ENCODE results near the gene ACOXL. TPM values are rescaled to one million over a fixed set of nuclear protein-coding genes. Genes with fewer than 3 reads are reported as not detected.

ACOXL gene
- total RNA-seq, 2 donors from 2014 or later = not detected

GRCh38 chr2:110837446-110838409 is 105.4 kb downstream of the ACOXL start:
- TF ChIP-seq CTCF (IDR thresholded peaks at IDR 0.05) = no peak
- no peak overlapping the region for H3K4me3 ChIP-seq
- no peak overlapping the region for H3K27ac ChIP-seq
- H3K27me3 ChIP-seq (replicated peaks; ENCODE audit: insufficient read depth) = no peaks in the 10 kb centered on the region
- ATAC-seq (ENCODE audit: insufficient number of reproducible peaks, low FRiP score, low read depth) = no peak
- DNase-seq (ENCODE audit: low spot score) = no peak
- H3K9me3 ChIP-seq = no peaks in the 10 kb centered on the region
- H3K36me3 ChIP-seq = no peaks in the 10 kb centered on the region
- H3K4me1 ChIP-seq (ENCODE audit: control insufficient read depth in 1 of 2, low read depth in 2 of 2) = no peaks in the 10 kb centered on the region

GRCh38 chr2:110838657-110839384 is 106.4 kb downstream of the ACOXL start:
- H3K27me3 ChIP-seq (replicated peaks; ENCODE audit: insufficient read depth) = no peaks in the 10 kb centered on the region

GRCh38 chr2:110840508-110840907 is 108.1 kb downstream of the ACOXL start:
- Histone ChIP-seq H3K27ac (no peak overlapping the region), H3K4me3 (no peak overlapping the region), H3K9me3 (no peaks in the 10 kb centered on the region), H3K4me1 (ENCODE audit: control insufficient read depth in 1 of 2, low read depth in 2 of 2) (no peaks in the 10 kb centered on the region), H3K27me3 (replicated peaks; ENCODE audit: insufficient read depth) (no peaks in the 10 kb centered on the region), H3K36me3 (no peaks in the 10 kb centered on the region)
- DNase-seq (ENCODE audit: low spot score) (no peak), ATAC-seq (ENCODE audit: insufficient number of reproducible peaks, low FRiP score, low read depth) (no peak)
- TF ChIP-seq CTCF (IDR thresholded peaks at IDR 0.05) = no peak

More at GRCh38 chr2:110838657-110839384, 106.4 kb downstream of the ACOXL start:
- Histone ChIP-seq H3K9me3 (no peaks in the 10 kb centered on the region), H3K4me1 (ENCODE audit: control insufficient read depth in 1 of 2, low read depth in 2 of 2) (no peaks in the 10 kb centered on the region), H3K4me3 (no peak overlapping the region), H3K27ac (no peak overlapping the region), H3K36me3 (no peaks in the 10 kb centered on the region)
- TF ChIP-seq CTCF (IDR thresholded peaks at IDR 0.05) = no peak
- ATAC-seq (ENCODE audit: insufficient number of reproducible peaks, low FRiP score, low read depth) (no peak), DNase-seq (ENCODE audit: low spot score) (no peak)

GRCh38 chr2:110842048-110842447 is 109.7 kb downstream of the ACOXL start:
- DNase-seq (ENCODE audit: low spot score) = no peak
- H3K36me3 ChIP-seq = no peaks in the 10 kb centered on the region

More at GRCh38 chr2:110842048-110842447, 109.7 kb downstream of the ACOXL start:
- H3K27me3 ChIP-seq (replicated peaks; ENCODE audit: insufficient read depth) = no peaks in the 10 kb centered on the region
- no peak overlapping the region for H3K27ac ChIP-seq
- no peak overlapping the region for H3K4me3 ChIP-seq
- H3K4me1 ChIP-seq (ENCODE audit: control insufficient read depth in 1 of 2, low read depth in 2 of 2) = no peaks in the 10 kb centered on the region
- no peaks in the 10 kb centered on the region for H3K9me3 ChIP-seq
- ATAC-seq (ENCODE audit: insufficient number of reproducible peaks, low FRiP score, low read depth) = no peak
- TF ChIP-seq CTCF (IDR thresholded peaks at IDR 0.05) = no peak

Measured in thoracic aorta (tissue), 2 donors.